HL-60 (cell line): Measurements from ENCODE around the gene HMCN2.

ENCODE experiments used
- DNase-seq, 2 experiments: peaks; one replicate each; pipeline ENCODE4 v3.0.0-alpha.2; 2010 to 2020; ENCODE audit warnings: low read depth in 1 of 2, low spot score in 1 of 2
- H3K27ac ChIP-seq: fragments of 250-450 bp; sonication (Bioruptor Pico); replicated peaks from 2 replicates; pipeline ENCODE4 v1.5.1; 2020; ENCODE audit warnings: mild to moderate bottlenecking, moderate library complexity
- H3K27me3 ChIP-seq: fragments of 250-450 bp; sonication (Bioruptor Pico); 2 replicates; pipeline ENCODE4 v1.5.1; 2021; ENCODE audit warnings: mild to moderate bottlenecking, moderate library complexity; ENCODE audit not compliant: insufficient read depth, poor library complexity, severe bottlenecking
- H3K4me3 ChIP-seq: replicated peaks from 2 replicates; pipeline ENCODE4 v1.5.1; 2011; ENCODE audit warnings: mild to moderate bottlenecking, control low read depth, low read length; ENCODE audit not compliant: insufficient read depth
- CTCF ChIP-seq: IDR thresholded peaks from one replicate; pipeline ENCODE4 v1.5.1; 2011; ENCODE audit warnings: low read length, control low read depth, inconsistent platforms; ENCODE audit not compliant: insufficient read depth
- GABPA ChIP-seq: IDR thresholded peaks from 2 replicates; pipeline ENCODE4 v1.6.1; 2012; ENCODE audit warnings: low read depth
- POLR2AphosphoS5 ChIP-seq: IDR thresholded peaks from 2 replicates; pipeline ENCODE4 v1.6.1; 2012; ENCODE audit warnings: low read depth
- REST ChIP-seq: IDR thresholded peaks from 2 replicates; pipeline ENCODE4 v1.6.1; 2012; ENCODE audit warnings: low read depth; ENCODE audit not compliant: insufficient replicate concordance
- SPI1 ChIP-seq: IDR thresholded peaks from 2 replicates; pipeline ENCODE4 v1.6.1; 2012; ENCODE audit warnings: low read depth, mild to moderate bottlenecking, borderline replicate concordance

Gene HMCN2

GRCh38 chr9:130288926-130289690 is 23.5 kb downstream of the HMCN2 start:
- TF ChIP-seq POLR2AphosphoS5: no peak
- no peak for TF ChIP-seq CTCF
- no peak for TF ChIP-seq SPI1
- TF ChIP-seq REST: no peak
- no peak for TF ChIP-seq GABPA
- no peak overlapping the region for H3K27ac ChIP-seq
- H3K4me3 ChIP-seq: no peak overlapping the region
- DNase-seq: no peak
- peaks cover 3% of the 10 kb centered on the region for H3K27me3 ChIP-seq

GRCh38 chr9:130289711-130290241 is 24.2 kb downstream of the HMCN2 start:
- no peak for TF ChIP-seq REST
- no peak for TF ChIP-seq CTCF
- TF ChIP-seq SPI1: no peak
- no peak overlapping the region for H3K27ac ChIP-seq
- no peak overlapping the region for H3K4me3 ChIP-seq
- DNase-seq: no peak
- peaks cover 3% of the 10 kb centered on the region for H3K27me3 ChIP-seq

GRCh38 chr9:130290291-130291181 is 25.0 kb downstream of the HMCN2 start:
- no peak overlapping the region for H3K27ac ChIP-seq
- H3K27me3 ChIP-seq: peaks cover 3% of the 10 kb centered on the region
- TF ChIP-seq SPI1: no peak
- TF ChIP-seq REST: no peak
- TF ChIP-seq GABPA: no peak
- TF ChIP-seq CTCF: no peak
- TF ChIP-seq POLR2AphosphoS5: no peak
- no peak for DNase-seq
- no peak overlapping the region for H3K4me3 ChIP-seq
